CD14-positive monocyte (primary cell): Measurements from ENCODE around the gene CNOT11. TPM values are rescaled to one million over a fixed set of nuclear protein-coding genes. Genes with fewer than 3 reads are reported as not detected.

ENCODE experiments used
- DNase-seq, 3 donors: peaks; one replicate each; pipeline ENCODE4 v3.0.0-alpha.2; 2011 to 2022
- H2AFZ ChIP-seq: 2 replicates; pipeline ENCODE4 v1.6.0; 2012; ENCODE audit warnings: mild to moderate bottlenecking, low read depth, low read length, inconsistent platforms; ENCODE audit not compliant: insufficient read depth, poor library complexity, severe bottlenecking
- H3K27ac ChIP-seq, 2 donors: 1 replicate in 1 of 2; 2 replicates in 1 of 2; pipeline ENCODE4 v1.5.1; 2012 to 2013; ENCODE audit warnings: low read length in 2 of 2, control low read depth in 1 of 2, inconsistent platforms in 1 of 2, low read depth in 1 of 2, mild to moderate bottlenecking in 1 of 2
- H3K27me3 ChIP-seq, 2 donors: one replicate each; pipeline versions ENCODE4 v1.6.0 to v1.6.1; 2011 to 2013; ENCODE audit warnings: low read length in 2 of 2; ENCODE audit not compliant: control insufficient read depth in 2 of 2, insufficient read depth in 2 of 2
- H3K36me3 ChIP-seq, 2 donors: replicated peaks in 1 of 2; 1 replicate in 1 of 2; 2 replicates in 1 of 2; pipeline versions ENCODE4 v1.5.1 to v1.6.1; 2012 to 2013; ENCODE audit warnings: low read length in 2 of 2, control low read depth in 1 of 2, inconsistent platforms in 1 of 2, mild to moderate bottlenecking in 1 of 2; ENCODE audit not compliant: insufficient read depth in 2 of 2, control insufficient read depth in 1 of 2
- H3K4me1 ChIP-seq, 2 donors: 1 replicate in 1 of 2; 2 replicates in 1 of 2; pipeline versions ENCODE4 v1.5.1 to v1.6.1; 2012 to 2013; ENCODE audit warnings: low read length in 2 of 2, control low read depth in 1 of 2, inconsistent platforms in 1 of 2, mild to moderate bottlenecking in 1 of 2, moderate library complexity in 1 of 2; ENCODE audit not compliant: insufficient read depth in 2 of 2, control insufficient read depth in 1 of 2
- H3K4me2 ChIP-seq: replicated peaks from 2 replicates; pipeline ENCODE3; 2012; ENCODE audit warnings: low read length, moderate library complexity, mild to moderate bottlenecking; ENCODE audit not compliant: poor library complexity, severe bottlenecking; ENCODE audit errors: extremely low read depth
- H3K4me3 ChIP-seq, 3 experiments: fragments of 200-600 bp in 1 of 3; sonication (generic) in 1 of 3; replicated peaks in 1 of 3; 1 replicate in 2 of 3; 2 replicates in 1 of 3; pipeline ENCODE4 v1.5.1; 2011 to 2013; ENCODE audit warnings: low read length in 3 of 3, mild to moderate bottlenecking in 3 of 3, control low read depth in 2 of 3, low read depth in 2 of 3, inconsistent platforms in 1 of 3, moderate library complexity in 1 of 3
- H3K79me2 ChIP-seq: 2 replicates; pipeline ENCODE4 v1.6.0; 2012; ENCODE audit warnings: mild to moderate bottlenecking, control low read depth, inconsistent platforms, low read length, moderate library complexity; ENCODE audit not compliant: insufficient read depth
- H3K9ac ChIP-seq: 2 replicates; pipeline ENCODE4 v1.6.0; 2017; ENCODE audit warnings: low read length, mild to moderate bottlenecking; ENCODE audit not compliant: insufficient read depth, poor library complexity, severe bottlenecking
- H3K9me3 ChIP-seq, 2 donors: replicated peaks in 1 of 2; 1 replicate in 1 of 2; 2 replicates in 1 of 2; pipeline versions ENCODE4 v1.5.1 to v1.6.1; 2012 to 2013; ENCODE audit warnings: low read length in 2 of 2, control low read depth in 1 of 2; ENCODE audit not compliant: control insufficient read depth in 1 of 2, insufficient read depth in 1 of 2
- H4K20me1 ChIP-seq: 2 replicates; pipeline ENCODE4 v1.6.0; 2012; ENCODE audit warnings: mild to moderate bottlenecking, low read length, control low read depth, moderate library complexity; ENCODE audit not compliant: insufficient read depth
- H3K27ac Mint-ChIP-seq, 7 donors: one replicate each; pipeline ENCODE4 v1.8.0; 2020; ENCODE audit warnings: mild to moderate bottlenecking in 7 of 7, mixed read lengths in 7 of 7, moderate library complexity in 6 of 7, inconsistent platforms in 2 of 7
- H3K27me3 Mint-ChIP-seq, 3 donors: one replicate each; pipeline ENCODE4 v1.8.0; 2021 to 2022; ENCODE audit warnings: low read depth in 3 of 3, mild to moderate bottlenecking in 3 of 3, mixed read lengths in 3 of 3, moderate library complexity in 3 of 3, inconsistent platforms in 1 of 3
- H3K36me3 Mint-ChIP-seq, 2 donors: one replicate each; pipeline ENCODE4 v1.8.0; 2020; ENCODE audit warnings: mixed read lengths in 2 of 2, inconsistent platforms in 1 of 2, mild to moderate bottlenecking in 1 of 2
- H3K4me1 Mint-ChIP-seq: one replicate; pipeline ENCODE4 v1.8.0; 2020; ENCODE audit warnings: mild to moderate bottlenecking, mixed read lengths
- H3K4me3 Mint-ChIP-seq, 2 donors: one replicate each; pipeline ENCODE4 v1.8.0; 2020; ENCODE audit warnings: mild to moderate bottlenecking in 2 of 2, mixed read lengths in 2 of 2, moderate library complexity in 1 of 2
- H3K9me3 Mint-ChIP-seq, 7 donors: one replicate each; pipeline ENCODE4 v1.8.0; 2020 to 2022; ENCODE audit warnings: mixed read lengths in 7 of 7, mild to moderate bottlenecking in 6 of 7, moderate library complexity in 6 of 7, inconsistent platforms in 2 of 7
- WGBS: methylation state at CpG from one replicate; pipeline ENCODE4 v1.1.5; 2013; ENCODE audit warnings: missing lambda C conversion rate; ENCODE audit not compliant: insufficient coverage; 5-methylcytosine and 5-hydroxymethylcytosine counted together
- intact Hi-C, 2 donors: fragments of 100-400 bp; cut with micrococcal nuclease; formaldehyde crosslinking; loops; one replicate each; pipeline versions ENCODE4 v1.15.0 to v1.15.1; 2023
- polyA plus RNA-seq, 3 donors: library from polyadenylated mRNA; depleted of rRNA in 1 of 3; unstranded in 2 of 3; stranded (reverse) in 1 of 3; fragments of 300-500 nt in 2 of 3; fragments of >200 nt in 1 of 3; fragmentation: Illumina TruSeq in 2 of 3; gene quantifications; 1 replicate in 2 of 3; 2 replicates in 1 of 3; pipeline ENCODE4 v1.2.3, GENCODE V29; 2012 to 2021
- TF ChIP-seq, protein P1 (sequence below): fragments of 200-600 bp; IDR thresholded peaks from one replicate; pipeline ENCODE4 v1.8.0; 2022; ENCODE audit warnings: antibody characterized with exemption, mild to moderate bottlenecking

Gene CNOT11
- polyA plus RNA-seq, 3 donors, result 38.2 to 39.0 (median 38.4) TPM

DNA sequence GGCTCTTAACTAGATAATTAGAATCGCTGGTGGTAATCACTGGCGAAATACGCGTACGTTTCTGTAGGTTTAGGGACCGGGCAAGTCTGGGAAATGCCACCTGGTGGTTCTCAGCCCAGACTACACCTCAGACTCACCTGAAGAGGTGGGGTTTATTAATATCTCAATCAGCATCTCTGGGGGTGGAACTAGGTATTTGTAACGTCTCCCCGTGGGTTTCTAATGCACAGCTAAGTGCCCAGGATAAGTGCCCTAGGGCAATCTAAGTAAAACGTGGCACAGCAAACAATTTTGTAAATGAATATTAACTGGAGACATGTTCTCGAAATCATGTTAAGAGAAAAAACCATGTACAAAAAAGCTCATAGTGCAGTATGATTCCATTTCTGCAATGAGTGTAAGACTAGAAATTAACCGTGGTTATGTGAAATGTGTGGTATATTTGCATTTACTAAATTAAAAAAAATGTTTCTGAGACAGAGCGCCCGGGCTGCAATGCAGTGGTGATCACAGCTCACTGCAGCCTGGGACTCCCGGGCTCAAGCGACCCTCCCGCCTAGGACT lies 760 bp upstream of the CNOT11 start:
- peak overlapping the region; percentile 83 for H3K4me2 ChIP-seq
- H3K27ac ChIP-seq, result peak overlapping the region; percentile 10 to 95
- peaks cover 0 to 4% (median 2%) of the 10 kb centered on the region in 7 donors for H3K9me3 Mint-ChIP-seq
- H3K4me1 Mint-ChIP-seq, result peaks cover 44% of the 10 kb centered on the region
- peaks cover 28 to 42% of the 10 kb centered on the region in 2 donors for H3K4me1 ChIP-seq
- peak overlapping the region; percentile 91 for H2AFZ ChIP-seq
- H3K27ac Mint-ChIP-seq, result peak overlapping the region in 6 of 7 donors; percentile 74 to 93 (median 84)
- H3K36me3 ChIP-seq, result no peaks in the 10 kb centered on the region
- H3K27me3 ChIP-seq, result no peaks in the 10 kb centered on the region
- H3K9me3 ChIP-seq, result no peaks in the 10 kb centered on the region
- peaks cover 0 to 5% of the 10 kb centered on the region in 2 donors for H3K36me3 Mint-ChIP-seq
- H4K20me1 ChIP-seq, result peaks cover 37% of the 10 kb centered on the region
- H3K9ac ChIP-seq, result peak overlapping the region; percentile 99
- H3K4me3 ChIP-seq, result peak overlapping the region; percentile 30 to 88 (median 53)
- 14% methylated on average over 9 of the region's 16 CpGs for WGBS
- H3K79me2 ChIP-seq, result peaks cover 42% of the 10 kb centered on the region
- TF ChIP-seq, protein P1, sequence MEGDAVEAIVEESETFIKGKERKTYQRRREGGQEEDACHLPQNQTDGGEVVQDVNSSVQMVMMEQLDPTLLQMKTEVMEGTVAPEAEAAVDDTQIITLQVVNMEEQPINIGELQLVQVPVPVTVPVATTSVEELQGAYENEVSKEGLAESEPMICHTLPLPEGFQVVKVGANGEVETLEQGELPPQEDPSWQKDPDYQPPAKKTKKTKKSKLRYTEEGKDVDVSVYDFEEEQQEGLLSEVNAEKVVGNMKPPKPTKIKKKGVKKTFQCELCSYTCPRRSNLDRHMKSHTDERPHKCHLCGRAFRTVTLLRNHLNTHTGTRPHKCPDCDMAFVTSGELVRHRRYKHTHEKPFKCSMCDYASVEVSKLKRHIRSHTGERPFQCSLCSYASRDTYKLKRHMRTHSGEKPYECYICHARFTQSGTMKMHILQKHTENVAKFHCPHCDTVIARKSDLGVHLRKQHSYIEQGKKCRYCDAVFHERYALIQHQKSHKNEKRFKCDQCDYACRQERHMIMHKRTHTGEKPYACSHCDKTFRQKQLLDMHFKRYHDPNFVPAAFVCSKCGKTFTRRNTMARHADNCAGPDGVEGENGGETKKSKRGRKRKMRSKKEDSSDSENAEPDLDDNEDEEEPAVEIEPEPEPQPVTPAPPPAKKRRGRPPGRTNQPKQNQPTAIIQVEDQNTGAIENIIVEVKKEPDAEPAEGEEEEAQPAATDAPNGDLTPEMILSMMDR, result peak; percentile 22
- H3K27me3 Mint-ChIP-seq, result no peaks in the 10 kb centered on the region
- DNase-seq, result no peak
- peak overlapping the region; percentile 89 to 96 for H3K4me3 Mint-ChIP-seq
- intact Hi-C loops, result loop anchor here (2.0 to 10.0 kb wide), 3 partner anchors 55 to 249 kb away; partner anchors contain the start of genes RNF149 (in 2 of the 2), RPL31 (in 1 of the 2) and TBC1D8 (in 1 of the 2)

DNA sequence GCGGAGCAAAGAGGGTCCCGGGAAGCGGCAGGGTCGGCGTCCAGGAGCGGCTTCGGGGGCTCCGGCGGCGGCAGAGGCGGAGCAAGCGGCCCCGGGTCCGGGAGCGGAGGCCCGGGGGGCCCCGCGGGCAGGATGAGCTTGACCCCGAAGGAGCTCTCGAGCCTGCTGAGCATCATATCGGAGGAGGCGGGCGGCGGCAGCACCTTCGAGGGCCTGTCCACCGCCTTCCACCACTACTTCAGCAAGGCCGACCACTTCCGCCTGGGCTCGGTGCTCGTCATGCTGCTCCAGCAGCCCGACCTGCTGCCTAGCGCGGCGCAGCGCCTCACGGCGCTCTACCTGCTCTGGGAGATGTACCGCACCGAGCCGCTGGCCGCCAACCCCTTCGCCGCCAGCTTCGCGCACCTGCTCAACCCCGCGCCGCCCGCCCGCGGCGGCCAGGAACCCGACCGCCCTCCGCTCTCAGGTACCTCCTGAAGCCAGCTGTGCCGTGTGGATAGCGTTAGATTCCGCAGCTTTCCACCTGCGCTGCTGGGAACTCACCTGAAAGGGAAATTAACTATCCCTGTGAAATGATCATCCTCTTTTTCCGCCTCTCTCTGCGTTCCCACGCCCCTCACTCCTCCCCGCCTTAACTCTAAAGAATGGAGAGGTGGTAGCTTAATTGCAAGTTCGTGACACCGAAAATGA lies 472 bp downstream of the CNOT11 start:
- peak; percentile 69 to 78 (median 69) for DNase-seq
- intact Hi-C loops, result loop anchor here (2.0 to 10.0 kb wide), 3 partner anchors 54 to 250 kb away; partner anchors contain the start of genes RNF149 (in 2 of the 2), RPL31 (in 1 of the 2) and TBC1D8 (in 1 of the 2)
- H3K4me3 ChIP-seq, result peak overlapping the region; percentile 50 to 88 (median 77)
- WGBS, result under 1% methylated on average over 57 of the region's 65 CpGs
- H3K4me2 ChIP-seq, result peak overlapping the region; percentile 83
- peak overlapping the region; percentile 99 for H3K9ac ChIP-seq
- peaks cover 49% of the 10 kb centered on the region for H4K20me1 ChIP-seq
- no peaks in the 10 kb centered on the region for H3K9me3 ChIP-seq
- TF ChIP-seq, protein P1, result no peak
- Mint-ChIP-seq H3K36me3 (peaks cover 7 to 14% of the 10 kb centered on the region in 2 donors), H3K4me1 (peaks cover 44% of the 10 kb centered on the region), H3K4me3 (peak overlapping the region; percentile 96), H3K9me3 (peaks cover 0 to 3% (median 2%) of the 10 kb centered on the region in 7 donors), H3K27me3 (no peaks in the 10 kb centered on the region), H3K27ac (peak overlapping the region; percentile 74 to 94 (median 92))
- H3K4me1 ChIP-seq, result peaks cover 28 to 42% of the 10 kb centered on the region in 2 donors
- peaks cover 4 to 7% of the 10 kb centered on the region in 2 donors for H3K36me3 ChIP-seq
- peak overlapping the region; percentile 71 to 95 for H3K27ac ChIP-seq
- no peaks in the 10 kb centered on the region for H3K27me3 ChIP-seq
- peaks cover 50% of the 10 kb centered on the region for H3K79me2 ChIP-seq
- peak overlapping the region; percentile 91 for H2AFZ ChIP-seq
